Activated CD4-positive, alpha-beta memory T cell treated with anti-CD3 and anti-CD28 coated beads, Interleukin-2, amount 10 ng/mL, durations not matched to agents 7 days and 5 days (primary cell): ENCODE data around the gene RELT. TPM values are rescaled to one million over a fixed set of nuclear protein-coding genes. Genes with fewer than 3 reads are reported as not detected.

Source experiments
- CTCF ChIA-PET: fragments of 350-600 bp; sonication (Branson Sonifier 250); formaldehyde crosslinking; loops from one replicate; lab custom pipeline; 2021; ENCODE audit warnings: antibody characterized with exemption, inconsistent platforms; lab: Charles Lee
- POLR2A ChIA-PET: fragments of 350-600 bp; sonication (Branson Sonifier 250); formaldehyde crosslinking; loops from one replicate; lab custom pipeline; 2021; ENCODE audit warnings: antibody characterized with exemption; lab: Charles Lee
- DNase-seq: peaks from one replicate; pipeline ENCODE4 v3.0.0-alpha.2; 2020
- H3K27ac Mint-ChIP-seq: one replicate; pipeline ENCODE4 v1.8.0; 2021; ENCODE audit warnings: mild to moderate bottlenecking, mixed read lengths
- H3K27me3 Mint-ChIP-seq: one replicate; pipeline ENCODE4 v1.8.0; 2021; ENCODE audit warnings: mixed read lengths
- H3K36me3 Mint-ChIP-seq: one replicate; pipeline ENCODE4 v1.8.0; 2021; ENCODE audit warnings: low read depth, mixed read lengths
- H3K4me1 Mint-ChIP-seq: one replicate; pipeline ENCODE4 v1.8.0; 2021; ENCODE audit warnings: mixed read lengths
- H3K4me3 Mint-ChIP-seq: one replicate; pipeline ENCODE4 v1.8.0; 2021; ENCODE audit warnings: mild to moderate bottlenecking, mixed read lengths
- H3K9me3 Mint-ChIP-seq: one replicate; pipeline ENCODE4 v1.8.0; 2021; ENCODE audit warnings: mixed read lengths
- total RNA-seq, 2 experiments: library from RNA; stranded (reverse); gene quantifications; one replicate each; pipeline ENCODE4 v1.2.3, GENCODE V29; 2021

The RELT gene
- total RNA-seq, 2 experiments from 2014 or later = 26.0 to 27.3 TPM

DNA sequence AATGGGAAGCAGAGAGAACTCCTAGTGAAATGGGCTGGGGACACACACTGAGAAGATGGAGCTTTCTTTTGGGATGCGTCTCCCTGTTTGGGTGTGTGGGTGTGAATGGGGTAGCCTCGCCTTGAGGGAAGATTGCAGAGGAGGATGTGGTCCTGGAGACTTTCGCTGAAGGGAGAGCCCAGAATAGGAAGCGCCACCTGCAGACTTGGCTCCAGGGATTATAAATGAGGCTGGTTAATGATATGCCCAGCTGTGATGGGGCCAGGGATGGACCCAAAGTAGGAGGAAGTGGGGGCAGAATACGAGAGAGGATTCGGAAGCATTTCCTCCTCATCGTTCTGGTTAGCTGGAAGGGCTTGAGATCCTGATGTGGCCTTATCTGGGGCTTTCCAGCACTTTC lies 13.7 kb downstream of the RELT start:
- Mint-ChIP-seq H3K4me3 (no peak overlapping the region), H3K4me1 (peaks cover 41% of the 10 kb centered on the region), H3K27me3 (no peaks in the 10 kb centered on the region), H3K27ac (no peak overlapping the region), H3K36me3 (peaks cover 23% of the 10 kb centered on the region), H3K9me3 (no peaks in the 10 kb centered on the region)
- POLR2A ChIA-PET = interaction anchor here (0.9 to 1.1 kb wide), 2 partner anchors 13 to 14 kb away, joined by 3 read pairs; partner anchors contain the start of gene RELT
- DNase-seq = no peak
- CTCF ChIA-PET = interaction anchor here (0.6 to 2.5 kb wide), 2 partner anchors 39 to 235 kb away, joined by 3 to 14 read pairs; no protein-coding TSS in a partner anchor

DNA sequence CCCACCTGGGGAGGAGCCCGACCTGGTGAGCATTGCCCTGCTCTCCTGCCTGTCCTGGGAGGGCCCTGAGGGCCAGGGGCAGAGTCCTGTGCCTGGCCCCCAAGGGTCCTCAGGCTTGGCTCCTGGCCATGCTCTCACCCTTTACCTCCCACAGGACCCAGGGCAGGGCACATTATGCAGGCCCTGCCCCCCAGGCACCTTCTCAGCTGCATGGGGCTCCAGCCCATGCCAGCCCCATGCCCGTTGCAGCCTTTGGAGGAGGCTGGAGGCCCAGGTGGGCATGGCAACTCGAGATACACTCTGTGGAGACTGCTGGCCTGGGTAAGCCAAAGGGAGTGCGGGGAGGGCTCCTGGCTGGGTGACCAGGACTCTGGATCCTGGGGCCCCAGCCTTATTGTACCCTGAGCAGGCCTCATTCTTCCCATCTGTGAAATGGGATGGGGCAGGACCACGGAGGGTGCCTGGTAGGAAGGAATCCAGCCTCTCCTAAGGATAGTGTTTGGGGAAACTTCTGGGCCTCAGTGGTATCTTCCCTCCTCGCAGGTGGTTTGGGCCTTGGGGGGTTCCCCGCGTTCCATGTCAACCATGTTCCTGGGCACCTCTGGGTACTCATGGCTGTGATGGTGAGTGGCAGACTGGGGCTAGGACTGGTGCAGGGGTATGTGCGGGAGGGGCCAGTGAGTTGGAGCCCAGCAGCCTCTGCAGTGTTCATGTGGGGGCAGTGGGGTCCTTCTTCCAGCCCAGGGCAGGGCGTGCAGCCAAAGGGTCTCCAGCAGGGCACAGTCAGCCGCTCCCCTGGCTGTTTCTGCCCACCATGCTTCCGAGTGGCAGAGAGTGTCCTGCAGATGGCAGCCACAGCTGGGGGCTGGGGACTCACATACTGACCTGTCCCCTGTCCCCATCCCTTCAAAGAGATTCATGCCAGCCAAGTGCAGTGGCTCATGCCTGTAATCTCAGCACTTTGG lies 14.7 kb downstream of the RELT start:
- no peak for DNase-seq
- Mint-ChIP-seq H3K27me3 (no peaks in the 10 kb centered on the region), H3K9me3 (no peaks in the 10 kb centered on the region), H3K4me1 (peaks cover 31% of the 10 kb centered on the region), H3K27ac (no peak overlapping the region), H3K4me3 (no peak overlapping the region), H3K36me3 (peaks cover 28% of the 10 kb centered on the region)
- ChIA-PET CTCF (interaction anchor here (2.5 kb wide), 1 partner anchor 40 kb away, joined by 14 read pairs; no protein-coding TSS in a partner anchor), POLR2A (no interaction called here)

DNA sequence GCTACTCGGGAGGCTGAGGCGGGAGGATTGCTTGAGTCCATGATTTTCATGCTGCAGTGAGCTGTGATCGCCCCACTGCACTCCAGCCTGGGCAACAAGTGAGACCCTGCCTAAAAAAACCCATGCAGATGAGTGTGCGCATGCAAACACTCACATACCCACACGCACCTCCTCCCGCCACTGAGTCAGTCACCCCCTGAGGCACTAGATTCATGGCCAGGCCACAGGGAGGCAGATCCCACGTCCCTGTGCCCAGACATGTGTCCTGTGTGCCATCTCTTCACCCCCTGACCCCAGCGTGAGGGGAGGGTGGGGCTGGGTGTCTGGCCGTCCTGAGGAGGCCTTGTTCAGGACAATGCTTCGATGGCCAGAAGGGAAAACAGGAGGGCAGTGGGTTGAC lies 15.5 kb downstream of the RELT start:
- no peak for DNase-seq
- Mint-ChIP-seq H3K4me3 (no peak overlapping the region), H3K27me3 (no peaks in the 10 kb centered on the region), H3K9me3 (no peaks in the 10 kb centered on the region), H3K4me1 (peaks cover 23% of the 10 kb centered on the region), H3K36me3 (peaks cover 32% of the 10 kb centered on the region), H3K27ac (no peak overlapping the region)
- ChIA-PET POLR2A (no interaction called here), CTCF (interaction anchor here (1.1 to 2.8 kb wide), 2 partner anchors 41 to 54 kb away, joined by 5 to 106 read pairs; no protein-coding TSS in a partner anchor)

DNA sequence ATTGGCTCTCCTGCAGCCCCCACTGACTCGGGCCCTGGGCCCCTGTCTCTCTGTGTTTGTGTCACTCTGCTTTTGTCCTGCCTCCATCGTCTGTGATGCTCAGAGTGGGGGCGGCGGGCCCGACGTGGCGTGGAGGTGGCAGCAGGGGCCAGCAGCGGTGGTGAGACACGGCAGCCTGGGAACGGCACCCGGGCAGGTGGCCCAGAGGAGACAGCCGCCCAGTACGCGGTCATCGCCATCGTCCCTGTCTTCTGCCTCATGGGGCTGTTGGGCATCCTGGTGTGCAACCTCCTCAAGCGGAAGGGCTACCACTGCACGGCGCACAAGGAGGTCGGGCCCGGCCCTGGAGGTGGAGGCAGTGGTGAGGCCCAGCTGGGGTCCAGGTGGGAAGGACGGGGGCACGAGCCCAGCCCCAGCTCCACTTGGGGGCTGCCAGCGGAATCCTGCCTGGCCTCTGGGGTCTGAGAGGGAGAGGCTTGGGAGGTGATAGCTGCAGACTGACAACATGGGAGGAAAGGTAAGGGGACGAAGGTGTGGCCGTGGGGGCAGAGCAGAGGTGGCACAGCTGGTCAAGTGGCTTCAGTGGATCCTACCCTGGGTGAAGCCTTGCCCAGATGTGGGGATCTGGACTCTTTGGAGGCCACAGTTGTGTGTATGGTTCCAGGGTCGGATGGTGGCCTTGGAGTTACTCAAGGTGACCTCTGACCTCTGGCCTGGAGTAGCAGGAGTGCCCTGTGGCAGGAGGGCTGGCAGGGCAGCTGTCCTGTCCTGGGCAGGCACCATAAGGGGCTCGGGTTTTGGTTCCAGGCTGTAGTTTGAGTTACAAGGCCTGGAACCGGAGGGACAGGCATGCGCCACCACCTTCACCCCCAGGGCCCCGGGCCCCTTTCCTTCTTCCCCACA lies 16.2 kb downstream of the RELT start:
- no peaks in the 10 kb centered on the region for H3K27me3 Mint-ChIP-seq
- POLR2A ChIA-PET = interaction anchor here (1.1 to 1.5 kb wide), 2 partner anchors 36 to 41 kb away, joined by 3 to 18 read pairs; no protein-coding TSS in a partner anchor
- H3K9me3 Mint-ChIP-seq = no peaks in the 10 kb centered on the region
- H3K4me1 Mint-ChIP-seq = peaks cover 16% of the 10 kb centered on the region
- H3K4me3 Mint-ChIP-seq = no peak overlapping the region
- CTCF ChIA-PET = interaction anchor here (0.6 to 2.8 kb wide), 12 partner anchors 7 to 268 kb away, joined by 3 to 106 read pairs (median 5); no protein-coding TSS in a partner anchor
- no peak overlapping the region for H3K27ac Mint-ChIP-seq
- peaks cover 37% of the 10 kb centered on the region for H3K36me3 Mint-ChIP-seq
- no peak for DNase-seq

DNA sequence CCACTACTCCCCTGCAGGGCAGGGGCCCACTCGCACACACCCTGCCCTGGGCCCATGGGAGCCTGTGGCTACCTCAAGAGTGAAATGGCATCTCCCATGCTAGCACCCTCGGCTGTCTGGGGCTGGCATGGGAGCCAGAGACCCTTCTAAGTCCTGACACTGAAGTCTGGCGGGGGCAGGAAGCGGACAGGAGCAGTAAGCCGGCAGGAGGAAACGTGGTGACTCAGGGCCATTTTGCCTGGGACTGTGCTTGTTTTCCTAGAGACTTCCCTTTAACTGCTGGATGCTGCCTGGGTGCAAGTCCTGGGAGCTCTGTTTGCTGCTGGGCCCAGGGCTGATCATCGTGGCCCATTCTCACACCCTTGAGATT lies 16.8 kb downstream of the RELT start:
- H3K36me3 Mint-ChIP-seq = peaks cover 38% of the 10 kb centered on the region
- ChIA-PET CTCF (interaction anchor here (0.6 to 2.8 kb wide), 13 partner anchors 8 to 267 kb away, joined by 3 to 106 read pairs (median 5); no protein-coding TSS in a partner anchor), POLR2A (interaction anchor here (1.0 to 1.5 kb wide), 4 partner anchors 13 to 42 kb away, joined by 3 to 18 read pairs (median 4); no protein-coding TSS in a partner anchor)
- peaks cover 14% of the 10 kb centered on the region for H3K4me1 Mint-ChIP-seq
- no peak overlapping the region for H3K4me3 Mint-ChIP-seq
- DNase-seq = no peak
- no peaks in the 10 kb centered on the region for H3K9me3 Mint-ChIP-seq
- no peak overlapping the region for H3K27ac Mint-ChIP-seq
- no peaks in the 10 kb centered on the region for H3K27me3 Mint-ChIP-seq

DNA sequence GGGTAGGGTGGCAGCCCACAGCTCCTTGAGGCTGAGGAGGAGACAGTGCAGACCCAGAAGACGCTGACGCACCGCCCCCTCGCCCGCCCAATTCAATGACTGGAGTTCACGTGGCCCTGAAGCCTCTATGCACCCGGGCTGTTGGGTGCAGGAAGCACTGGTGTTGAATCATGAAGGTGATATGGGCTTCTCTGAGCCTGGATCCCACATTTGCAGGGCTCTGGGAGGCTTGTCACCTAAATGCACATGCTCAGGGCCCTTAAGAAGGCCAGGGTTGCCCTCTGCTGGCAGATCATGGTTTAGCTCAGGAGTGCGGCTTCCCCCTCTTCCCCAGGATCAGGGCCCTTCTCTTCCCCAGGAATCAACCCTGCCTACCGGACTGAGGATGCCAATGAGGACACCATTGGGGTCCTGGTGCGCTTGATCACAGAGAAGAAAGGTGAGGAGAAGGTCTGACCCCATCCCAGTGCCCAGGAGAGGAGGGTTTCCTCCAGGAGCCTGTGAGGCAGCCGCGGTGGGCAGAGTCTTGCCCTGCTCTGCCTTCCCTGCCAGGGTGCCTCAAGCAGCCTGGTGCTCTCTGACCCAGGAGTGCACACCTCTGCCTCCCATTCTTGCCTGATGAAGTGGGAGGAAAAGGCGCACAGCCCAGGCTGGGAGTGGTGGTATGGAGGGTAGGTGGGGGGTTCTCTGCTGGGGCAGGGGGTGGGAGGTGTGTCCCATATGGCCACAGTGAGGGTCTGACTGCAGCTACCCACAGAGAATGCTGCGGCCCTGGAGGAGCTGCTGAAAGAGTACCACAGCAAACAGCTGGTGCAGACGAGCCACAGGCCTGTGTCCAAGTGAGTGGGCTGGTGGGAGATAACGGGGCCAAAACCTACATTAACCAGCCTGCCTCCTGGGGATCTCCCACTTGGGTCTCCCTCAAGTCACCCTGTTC lies 17.5 kb downstream of the RELT start:
- no peaks in the 10 kb centered on the region for H3K27me3 Mint-ChIP-seq

DNA sequence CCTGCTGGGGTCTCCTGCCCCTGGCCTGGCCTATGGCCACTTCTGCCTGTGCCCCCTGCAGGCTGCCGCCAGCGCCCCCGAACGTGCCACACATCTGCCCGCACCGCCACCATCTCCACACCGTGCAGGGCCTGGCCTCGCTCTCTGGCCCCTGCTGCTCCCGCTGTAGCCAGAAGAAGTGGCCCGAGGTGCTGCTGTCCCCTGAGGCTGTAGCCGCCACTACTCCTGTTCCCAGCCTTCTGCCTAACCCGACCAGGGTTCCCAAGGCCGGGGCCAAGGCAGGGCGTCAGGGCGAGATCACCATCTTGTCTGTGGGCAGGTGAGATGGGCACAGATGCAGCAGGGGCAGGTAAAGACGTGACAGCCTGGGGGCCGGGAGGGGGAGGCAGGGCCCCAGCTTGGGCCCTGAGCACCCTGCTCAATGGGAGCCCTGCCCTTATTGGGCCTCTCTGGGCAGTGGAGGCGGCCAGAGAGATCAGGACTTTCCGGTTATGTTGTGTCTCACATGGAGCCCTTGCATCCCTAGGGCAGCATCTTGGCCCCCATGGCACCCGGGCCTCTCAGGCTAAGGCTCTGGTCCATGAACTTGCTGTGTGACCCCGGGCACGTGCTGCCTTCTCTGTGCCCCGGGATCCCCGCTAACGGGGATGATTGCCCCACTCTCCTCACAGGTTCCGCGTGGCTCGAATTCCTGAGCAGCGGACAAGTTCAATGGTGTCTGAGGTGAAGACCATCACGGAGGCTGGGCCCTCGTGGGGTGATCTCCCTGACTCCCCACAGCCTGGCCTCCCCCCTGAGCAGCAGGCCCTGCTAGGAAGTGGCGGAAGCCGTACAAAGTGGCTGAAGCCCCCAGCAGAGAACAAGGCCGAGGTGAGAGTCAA lies 18.5 kb downstream of the RELT start:
- Mint-ChIP-seq H3K27ac (no peak overlapping the region), H3K4me1 (peaks cover 6% of the 10 kb centered on the region), H3K9me3 (no peaks in the 10 kb centered on the region), H3K27me3 (no peaks in the 10 kb centered on the region), H3K36me3 (peaks cover 36% of the 10 kb centered on the region), H3K4me3 (no peak overlapping the region)
- ChIA-PET POLR2A (no interaction called here), CTCF (interaction anchor here (2.0 to 2.8 kb wide), 2 partner anchors 12 to 44 kb away, joined by 8 to 106 read pairs; no protein-coding TSS in a partner anchor)
- DNase-seq = no peak

More for the DNA sequence above, 17.5 kb downstream of the RELT start:
- peak; percentile 71 for DNase-seq
- no peaks in the 10 kb centered on the region for H3K9me3 Mint-ChIP-seq
- POLR2A ChIA-PET = interaction anchor here (1.0 to 1.5 kb wide), 4 partner anchors 14 to 43 kb away, joined by 3 to 18 read pairs (median 4); no protein-coding TSS in a partner anchor
- CTCF ChIA-PET = interaction anchor here (0.6 to 2.8 kb wide), 16 partner anchors 8 to 271 kb away, joined by 3 to 106 read pairs (median 4); no protein-coding TSS in a partner anchor
- H3K27ac Mint-ChIP-seq = no peak overlapping the region
- no peak overlapping the region for H3K4me3 Mint-ChIP-seq
- peaks cover 10% of the 10 kb centered on the region for H3K4me1 Mint-ChIP-seq
- H3K36me3 Mint-ChIP-seq = peaks cover 34% of the 10 kb centered on the region

DNA sequence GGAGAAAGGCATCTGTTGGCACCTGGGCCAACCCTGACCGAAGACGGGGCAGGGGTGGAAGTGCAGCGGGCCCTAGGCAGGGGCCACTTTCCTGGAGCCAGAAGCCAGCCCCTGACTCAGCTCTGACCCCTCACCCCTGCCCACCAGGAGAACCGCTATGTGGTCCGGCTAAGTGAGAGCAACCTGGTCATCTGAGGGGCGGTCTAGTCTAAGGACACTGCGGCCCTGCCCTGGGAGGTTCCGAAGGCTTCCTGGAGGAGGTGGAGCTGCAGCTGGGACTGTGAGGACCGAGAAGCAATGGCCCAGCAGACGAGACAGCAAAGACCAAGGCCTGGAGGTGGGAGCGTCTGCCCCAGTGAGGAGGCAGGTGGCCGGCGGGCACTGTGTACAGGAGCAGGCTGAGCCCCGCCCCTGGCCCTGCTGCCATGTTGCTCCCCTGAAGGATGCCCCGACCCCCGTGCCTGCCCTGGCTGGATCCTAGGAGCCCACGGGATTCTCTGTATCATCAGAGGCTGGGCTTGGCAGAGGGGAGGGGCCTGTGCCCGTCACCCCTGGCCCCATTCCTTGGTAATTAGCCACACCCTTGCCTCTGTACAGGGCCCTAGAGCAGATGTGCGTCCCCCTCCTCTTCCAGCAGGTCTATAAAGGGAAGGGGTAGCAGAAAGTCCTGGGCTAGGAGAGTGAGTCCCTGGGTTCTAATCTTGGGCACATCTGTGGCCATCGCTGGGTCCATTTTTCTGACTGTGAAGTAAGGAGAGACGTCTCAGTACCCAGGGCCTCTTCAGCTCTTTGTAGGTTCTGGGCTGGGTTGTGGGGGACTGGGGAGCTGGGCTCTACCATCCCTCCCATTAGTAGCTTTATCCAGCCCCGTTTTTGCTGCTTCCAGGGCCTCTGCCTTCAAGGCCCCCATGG lies 19.4 kb downstream of the RELT start:
- H3K9me3 Mint-ChIP-seq = no peaks in the 10 kb centered on the region
- no peak for DNase-seq
- peaks cover 2% of the 10 kb centered on the region for H3K4me1 Mint-ChIP-seq
- peaks cover 32% of the 10 kb centered on the region for H3K36me3 Mint-ChIP-seq
- no peaks in the 10 kb centered on the region for H3K27me3 Mint-ChIP-seq
- POLR2A ChIA-PET = interaction anchor here (1.0 to 2.1 kb wide), 3 partner anchors 20 to 45 kb away, joined by 3 to 5 read pairs (median 4); no protein-coding TSS in a partner anchor
- H3K27ac Mint-ChIP-seq = no peak overlapping the region
- CTCF ChIA-PET = interaction anchor here (1.0 to 2.2 kb wide), 4 partner anchors 11 to 101 kb away, joined by 3 to 20 read pairs (median 6); no protein-coding TSS in a partner anchor
- no peak overlapping the region for H3K4me3 Mint-ChIP-seq

DNA sequence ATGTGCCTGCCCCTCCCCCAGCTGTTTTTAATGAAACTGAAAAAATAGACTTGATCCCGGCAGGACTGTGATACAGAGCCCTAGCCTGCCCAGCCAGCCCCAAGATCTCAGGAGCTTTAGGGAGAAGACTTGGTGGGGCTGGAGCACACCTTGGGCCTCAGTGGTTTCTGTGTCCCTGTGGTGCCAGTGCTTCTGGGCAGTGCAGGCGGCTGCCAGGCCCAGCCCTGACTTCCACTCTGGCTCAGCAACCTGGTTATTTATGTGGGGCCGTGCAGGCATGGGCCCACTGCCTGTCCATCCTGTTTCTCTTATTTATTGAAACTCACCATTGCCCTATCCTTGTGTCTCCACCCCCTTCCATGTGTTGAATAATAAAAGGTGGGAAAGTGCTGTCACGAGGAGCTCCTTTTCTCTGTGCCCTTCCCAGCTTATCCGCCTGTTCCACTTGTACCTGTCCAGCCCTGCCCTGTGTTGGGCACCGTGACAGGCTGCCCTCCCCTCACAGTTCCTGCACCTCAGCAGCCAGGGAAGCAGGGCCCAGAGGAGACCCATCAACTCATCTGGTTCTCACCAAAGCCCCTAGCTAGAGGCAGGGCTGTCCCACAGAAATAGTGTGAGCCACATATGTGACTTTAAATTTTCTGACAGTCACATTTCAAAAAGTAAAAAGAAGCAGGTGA lies 20.2 kb downstream of the RELT start:
- CTCF ChIA-PET = interaction anchor here (1.0 to 2.4 kb wide), 5 partner anchors 11 to 102 kb away, joined by 3 to 20 read pairs (median 7); no protein-coding TSS in a partner anchor

More for the DNA sequence above, 20.2 kb downstream of the RELT start:
- H3K4me3 Mint-ChIP-seq = no peak overlapping the region
- H3K9me3 Mint-ChIP-seq = no peaks in the 10 kb centered on the region
- H3K27me3 Mint-ChIP-seq = no peaks in the 10 kb centered on the region
- peaks cover 28% of the 10 kb centered on the region for H3K36me3 Mint-ChIP-seq
- DNase-seq = no peak
- H3K27ac Mint-ChIP-seq = no peak overlapping the region
- peaks cover 2% of the 10 kb centered on the region for H3K4me1 Mint-ChIP-seq
- POLR2A ChIA-PET = interaction anchor here (0.9 to 2.1 kb wide), 5 partner anchors 9 to 46 kb away, joined by 3 to 5 read pairs (median 3); no protein-coding TSS in a partner anchor
